NCI-H345 treated with DMSO at 0.1 percent for 48 hours (cell line): ENCODE results near the gene CDX4.
"Not testable (repeated sequence)": the region's sequence is repeated elsewhere in the genome, so short reads cannot be mapped to it uniquely, and the experiment has no call there.

Source experiments
- DNase-seq: peaks from one replicate; lab custom pipeline; 2025; ENCODE audit not compliant: unreplicated experiment; lab: John Stamatoyannopoulos, UW

The CDX4 gene

GRCh38 chrX:73446831-73447230 lies at the start of gene CDX4:
Gene CDX4 (plus strand): TSS chrX:73447053. CDS start chrX:73447254, 201 bp downstream.
- no peak for DNase-seq

GRCh38 chrX:73398185-73398914 lies 48.5 kb upstream of the CDX4 start:
- no peak for DNase-seq

GRCh38 chrX:73400136-73400748 lies 46.6 kb upstream of the CDX4 start:
- no peak for DNase-seq

- no peak for DNase-seq
Measured at GRCh38 chrX:73401591-73402266, 45.1 kb upstream of the CDX4 start.

- DNase-seq: no peak
Measured at GRCh38 chrX:73412930-73413329, 33.9 kb upstream of the CDX4 start.

- DNase-seq: no peak
Measured at GRCh38 chrX:73447311-73447794, 500 bp downstream of the CDX4 start.

- DNase-seq: no peak
Measured at GRCh38 chrX:73448379-73448778, 1.5 kb downstream of the CDX4 start.

GRCh38 chrX:73455171-73455570 lies 8.3 kb downstream of the CDX4 start:
- no peak for DNase-seq

GRCh38 chrX:73457306-73457705 lies 10.5 kb downstream of the CDX4 start:
- DNase-seq: no peak

GRCh38 chrX:73468376-73468775 lies 21.5 kb downstream of the CDX4 start:
- DNase-seq: no peak

GRCh38 chrX:73478961-73479360 lies 32.1 kb downstream of the CDX4 start:
- DNase-seq: no peak

GRCh38 chrX:73481521-73481920 lies 34.7 kb downstream of the CDX4 start:
- no peak for DNase-seq

- no peak for DNase-seq
Measured at GRCh38 chrX:73490661-73491060, 43.8 kb downstream of the CDX4 start.

GRCh38 chrX:73492178-73492577 lies 45.3 kb downstream of the CDX4 start:
- DNase-seq: not testable (repeated sequence)
